Fibroblast of pulmonary artery (primary cell): ENCODE measurements around the gene TMEM51.
"Not testable (repeated sequence)": the region's sequence is repeated elsewhere in the genome, so short reads cannot be mapped to it uniquely, and the experiment has no call there.

ENCODE experiments used
- DNase-seq: peaks from one replicate; pipeline ENCODE4 v3.0.0-alpha.2; 2010; ENCODE audit warnings: low read depth
- H3K4me3 ChIP-seq: replicated peaks from 2 replicates; pipeline ENCODE4 v1.5.1; 2011; ENCODE audit warnings: low read depth, mild to moderate bottlenecking, control low read depth, low read length, moderate library complexity
- TF ChIP-seq, protein P1 (sequence below): IDR thresholded peaks from 2 replicates; pipeline ENCODE4 v1.5.1; 2011; ENCODE audit warnings: mild to moderate bottlenecking, control low read depth, low read length, inconsistent platforms; ENCODE audit errors: missing control alignments

TMEM51 gene

DNA sequence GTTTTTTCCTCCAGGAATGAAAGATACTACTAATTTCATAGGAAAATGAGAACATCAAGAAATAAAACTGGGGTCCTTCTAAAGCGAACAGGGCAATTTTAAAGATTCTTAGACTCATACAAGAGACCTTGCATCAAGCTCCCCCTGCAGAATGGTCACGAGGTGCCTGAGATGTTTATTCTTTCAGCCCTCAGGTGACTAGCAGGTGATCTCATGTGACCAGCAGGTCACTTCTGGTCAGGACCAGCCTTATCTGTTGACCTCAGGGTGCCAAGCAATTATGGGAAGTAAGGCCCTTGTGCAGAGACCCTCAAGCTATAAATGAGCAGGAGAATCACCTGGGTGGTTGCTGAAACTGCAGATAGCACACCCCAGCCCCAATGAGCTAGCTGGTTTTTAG is 20.6 kb upstream of the TMEM51 start:
- DNase-seq = no peak
- no peak overlapping the region for H3K4me3 ChIP-seq
- TF ChIP-seq, protein P1, sequence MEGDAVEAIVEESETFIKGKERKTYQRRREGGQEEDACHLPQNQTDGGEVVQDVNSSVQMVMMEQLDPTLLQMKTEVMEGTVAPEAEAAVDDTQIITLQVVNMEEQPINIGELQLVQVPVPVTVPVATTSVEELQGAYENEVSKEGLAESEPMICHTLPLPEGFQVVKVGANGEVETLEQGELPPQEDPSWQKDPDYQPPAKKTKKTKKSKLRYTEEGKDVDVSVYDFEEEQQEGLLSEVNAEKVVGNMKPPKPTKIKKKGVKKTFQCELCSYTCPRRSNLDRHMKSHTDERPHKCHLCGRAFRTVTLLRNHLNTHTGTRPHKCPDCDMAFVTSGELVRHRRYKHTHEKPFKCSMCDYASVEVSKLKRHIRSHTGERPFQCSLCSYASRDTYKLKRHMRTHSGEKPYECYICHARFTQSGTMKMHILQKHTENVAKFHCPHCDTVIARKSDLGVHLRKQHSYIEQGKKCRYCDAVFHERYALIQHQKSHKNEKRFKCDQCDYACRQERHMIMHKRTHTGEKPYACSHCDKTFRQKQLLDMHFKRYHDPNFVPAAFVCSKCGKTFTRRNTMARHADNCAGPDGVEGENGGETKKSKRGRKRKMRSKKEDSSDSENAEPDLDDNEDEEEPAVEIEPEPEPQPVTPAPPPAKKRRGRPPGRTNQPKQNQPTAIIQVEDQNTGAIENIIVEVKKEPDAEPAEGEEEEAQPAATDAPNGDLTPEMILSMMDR = no peak

DNA sequence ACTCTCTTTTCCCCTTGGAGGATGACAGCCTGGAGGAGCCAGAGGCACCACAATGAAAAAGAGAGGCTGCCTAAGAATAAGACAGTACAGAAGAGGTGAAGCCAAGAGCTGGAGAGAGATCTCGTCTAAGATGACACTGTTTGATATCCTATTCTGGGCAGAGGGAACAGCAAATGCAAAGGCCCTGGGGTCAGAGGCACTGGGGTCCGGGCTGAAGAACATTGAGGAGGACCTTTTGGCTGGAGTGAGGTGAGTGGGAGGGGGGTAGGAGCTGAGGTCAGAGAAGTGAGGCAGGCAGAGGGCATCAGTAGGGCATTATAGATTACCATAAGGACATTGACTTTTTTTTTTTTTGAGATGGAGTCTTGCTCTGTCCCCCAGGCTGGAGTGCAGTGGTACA is 19.3 kb upstream of the TMEM51 start:
- no peak overlapping the region for H3K4me3 ChIP-seq
- TF ChIP-seq, protein P1 = no peak
- DNase-seq = no peak

DNA sequence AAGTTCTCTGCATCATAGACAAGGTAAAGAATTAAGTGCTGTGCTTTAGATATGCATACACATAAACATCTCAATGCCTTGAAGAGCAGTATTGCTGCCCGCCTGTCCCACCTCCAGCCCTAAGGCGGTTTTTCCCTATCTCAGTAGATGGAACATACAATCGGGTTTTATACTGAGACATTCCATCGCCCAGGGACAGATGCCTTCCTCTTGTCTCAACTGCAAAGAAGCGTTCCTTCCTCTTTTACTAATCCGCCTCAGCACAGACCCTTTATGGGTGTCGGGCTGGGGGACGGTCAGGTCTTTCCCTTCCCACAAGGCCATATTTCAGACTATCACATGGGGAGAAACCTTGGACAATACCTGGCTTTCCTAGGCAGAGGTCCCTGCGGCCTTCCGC is 17.9 kb upstream of the TMEM51 start:
- not testable (repeated sequence) for H3K4me3 ChIP-seq, DNase-seq

DNA sequence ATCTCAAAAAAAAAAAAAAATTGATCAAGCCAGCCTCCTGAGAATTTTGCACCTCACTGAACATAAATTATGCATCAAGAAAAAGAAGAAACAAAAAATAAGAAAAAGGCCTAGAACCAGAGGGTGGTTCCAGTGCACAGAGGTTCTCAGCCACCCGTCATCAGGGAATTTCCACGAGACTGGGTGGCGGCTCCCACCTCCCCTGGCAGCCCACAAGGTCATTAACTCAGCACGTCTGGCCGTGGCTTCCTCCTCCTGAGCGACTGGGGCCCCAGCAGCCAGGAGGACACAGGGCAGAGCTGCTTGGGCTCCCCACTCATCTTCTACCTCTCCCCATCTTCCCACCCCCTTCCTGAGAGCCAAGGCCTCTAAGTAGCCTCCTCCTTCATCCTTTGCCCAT is 15.7 kb upstream of the TMEM51 start:
- TF ChIP-seq, protein P1 = no peak
- DNase-seq = no peak
- no peak overlapping the region for H3K4me3 ChIP-seq

DNA sequence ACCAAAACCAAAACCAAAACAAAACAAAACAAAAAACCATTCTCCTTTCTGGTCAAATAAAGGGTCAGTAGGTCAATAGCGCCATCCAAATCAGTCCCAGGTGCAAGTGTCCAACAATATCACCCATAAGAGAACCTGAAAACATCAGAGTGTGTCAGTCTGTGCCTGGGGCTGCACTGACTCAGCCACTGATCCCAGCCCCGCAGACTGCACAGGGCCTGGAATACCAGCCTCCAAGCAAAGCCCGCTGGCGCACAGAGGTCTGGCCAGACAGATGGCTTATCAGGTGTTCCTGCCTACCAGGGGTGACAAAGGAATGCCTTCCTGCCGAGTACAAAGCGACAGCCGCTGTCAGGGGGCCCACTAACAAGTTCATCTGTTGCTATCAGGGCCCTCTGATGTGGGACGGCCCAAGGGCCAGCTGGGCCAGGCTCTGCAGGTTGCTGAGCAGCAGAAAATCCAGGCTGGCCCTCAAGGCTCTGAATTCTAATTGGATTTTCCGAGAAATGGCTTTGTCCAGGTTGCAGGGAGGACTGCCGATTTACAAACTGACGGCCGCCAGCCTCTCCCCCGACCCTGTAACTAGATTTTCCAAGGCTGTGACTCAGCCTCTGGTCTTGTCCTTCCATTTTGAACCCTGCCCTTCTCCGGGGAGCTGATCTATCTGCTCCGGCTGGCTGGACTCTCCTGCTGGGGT is 13.7 kb upstream of the TMEM51 start:
- no peak for DNase-seq
- no peak overlapping the region for H3K4me3 ChIP-seq
- TF ChIP-seq, protein P1 = no peak

DNA sequence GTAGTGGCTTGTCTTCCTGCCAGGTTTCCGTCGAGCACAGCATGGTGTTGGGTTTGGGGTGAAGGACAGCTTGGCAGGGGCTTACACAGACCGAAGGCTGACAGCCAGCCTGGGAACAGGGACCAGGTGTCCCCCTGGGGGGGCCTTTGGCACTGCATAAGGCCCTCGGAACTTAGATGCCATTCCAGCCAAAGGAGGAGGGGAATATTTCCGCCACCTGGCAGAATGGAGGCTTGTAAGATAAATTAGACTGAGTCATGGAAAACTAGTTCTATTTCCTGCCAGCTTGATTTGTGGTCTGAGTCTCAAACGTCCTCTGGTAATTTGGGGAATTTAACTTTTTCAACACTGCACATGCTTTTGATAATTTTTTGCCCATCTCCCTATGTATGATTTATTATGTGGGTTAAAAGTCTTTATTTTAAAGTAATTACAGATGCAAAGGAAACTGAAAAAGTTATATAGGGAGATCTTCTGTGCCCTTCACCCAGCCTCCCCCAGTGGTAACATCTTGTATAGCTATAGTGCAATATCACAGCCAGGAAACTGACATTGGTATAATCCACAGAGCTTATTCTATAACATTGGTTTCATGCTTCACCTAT is 11.5 kb upstream of the TMEM51 start:
- TF ChIP-seq, protein P1 = peak; percentile 13
- peak; percentile 65 for DNase-seq
- H3K4me3 ChIP-seq = no peak overlapping the region

DNA sequence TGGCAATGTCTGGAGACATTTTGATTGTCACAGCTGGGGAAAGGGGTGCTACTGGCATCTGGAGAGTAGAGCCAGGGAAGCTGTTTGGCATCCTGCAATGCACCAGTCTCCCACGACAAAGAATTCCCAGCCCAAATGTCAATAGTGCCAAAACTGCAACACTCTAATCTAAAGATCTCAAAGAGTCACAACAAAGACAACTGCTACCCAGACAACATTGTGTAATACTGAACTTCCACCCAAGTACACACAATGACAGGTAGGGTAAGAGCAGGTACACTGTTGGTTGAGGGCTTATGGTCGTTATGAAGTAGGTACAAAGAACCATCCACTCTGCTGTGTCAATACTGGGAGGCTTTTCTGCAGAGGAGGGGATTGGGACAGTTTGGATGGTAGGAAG is 8.2 kb upstream of the TMEM51 start:
- TF ChIP-seq, protein P1 = no peak
- no peak overlapping the region for H3K4me3 ChIP-seq
- DNase-seq = no peak
